ENCODE data around the gene PML.
"Not testable (repeated sequence)": the region's sequence is repeated elsewhere in the genome, so short reads cannot be mapped to it uniquely, and the experiment has no call there.

PML gene

DNA sequence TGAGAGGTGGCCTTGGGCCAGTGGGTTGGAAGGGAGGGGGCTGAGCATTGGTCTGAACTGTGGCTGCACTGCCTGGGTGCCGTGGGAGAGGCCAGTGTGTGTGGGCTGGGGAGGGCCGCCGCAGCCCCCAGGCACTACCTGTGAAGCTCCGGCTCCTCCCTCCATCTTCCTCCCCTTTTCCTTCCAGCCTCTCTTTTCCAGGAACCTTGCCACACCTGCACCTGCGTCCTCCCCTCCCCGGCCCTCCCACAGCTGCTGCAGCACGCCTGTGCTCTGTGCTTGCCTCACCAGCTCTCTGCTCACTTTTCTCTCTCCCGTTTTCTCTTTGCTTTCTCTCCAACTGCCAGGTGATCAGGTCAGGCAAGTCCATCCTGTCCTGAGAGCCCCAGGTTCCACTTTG lies 70.3 kb downstream of the PML start:
- DNase-seq, result not testable (repeated sequence)

- not testable (repeated sequence) for DNase-seq
These were observed 71.3 kb downstream of the PML start for GRCh38 chr15:74065684-74066411.

- DNase-seq, result not testable (repeated sequence)
These were observed 77.1 kb downstream of the PML start for GRCh38 chr15:74071645-74072044.

DNA sequence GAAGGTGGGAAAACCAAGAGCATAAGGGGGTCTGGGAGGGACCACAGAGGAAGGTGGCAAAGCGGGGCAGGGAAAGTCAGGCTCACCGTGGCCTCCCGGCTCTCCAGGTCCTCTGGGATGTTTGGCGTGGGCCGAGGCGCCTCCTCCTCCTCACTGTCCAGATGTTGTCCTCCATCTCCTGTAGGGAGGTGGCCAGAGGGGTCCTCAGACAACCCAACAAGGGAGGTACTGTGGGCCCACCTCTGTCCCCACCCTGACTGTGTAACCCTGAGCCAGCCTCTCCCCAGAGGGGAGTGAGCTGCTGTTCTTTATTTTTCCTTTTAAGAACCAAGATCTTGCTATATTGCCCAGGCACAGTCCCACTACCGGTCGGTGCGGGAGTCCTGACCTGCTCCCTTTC lies 77.6 kb downstream of the PML start:
- DNase-seq, result not testable (repeated sequence)

- DNase-seq, result not testable (repeated sequence)
These were observed 78.3 kb downstream of the PML start for GRCh38 chr15:74072614-74073337.

GRCh38 chr15:74075781-74076180 lies 81.3 kb downstream of the PML start:
- DNase-seq, result not testable (repeated sequence)

- not testable (repeated sequence) for DNase-seq
These were observed 87.9 kb downstream of the PML start, which contains the start of gene GOLGA6A for GRCh38 chr15:74082450-74082849. TSS of gene GOLGA6A (minus strand) at chr15:74082550. CDS start at chr15:74082509, 41 bp downstream.

GRCh38 chr15:74094567-74094966 lies 100.1 kb downstream of the PML start:
- not testable (repeated sequence) for DNase-seq

GRCh38 chr15:74095610-74096009 lies 101.1 kb downstream of the PML start:
- DNase-seq, result not testable (repeated sequence)

- not testable (repeated sequence) for DNase-seq
These were observed 102.4 kb downstream of the PML start for GRCh38 chr15:74096753-74097474.

Measured in Kasumi-1 (cell line).